ENCODE measurements around the gene RFWD3.

DNA sequence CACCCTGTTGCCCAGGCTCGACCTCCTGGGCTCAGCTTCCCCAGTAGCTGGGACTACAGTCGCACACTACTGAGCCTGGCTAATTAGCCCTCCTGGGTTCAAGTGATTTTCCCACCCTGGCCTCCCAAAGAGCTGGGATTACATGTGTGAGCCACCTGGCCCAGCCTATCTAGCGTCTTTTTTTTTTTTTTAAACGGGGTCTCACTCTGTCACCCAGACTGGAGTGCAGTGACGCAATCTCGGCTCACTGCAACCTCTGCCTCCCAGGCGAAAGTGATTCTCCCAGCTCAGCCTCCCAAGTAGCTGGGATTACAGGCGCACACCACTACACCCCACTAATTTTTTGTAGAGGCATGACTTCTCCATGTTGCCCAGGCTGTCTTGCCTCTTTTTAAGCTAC is 93.1 kb downstream of the RFWD3 start:
- TF ChIP-seq, protein P1, sequence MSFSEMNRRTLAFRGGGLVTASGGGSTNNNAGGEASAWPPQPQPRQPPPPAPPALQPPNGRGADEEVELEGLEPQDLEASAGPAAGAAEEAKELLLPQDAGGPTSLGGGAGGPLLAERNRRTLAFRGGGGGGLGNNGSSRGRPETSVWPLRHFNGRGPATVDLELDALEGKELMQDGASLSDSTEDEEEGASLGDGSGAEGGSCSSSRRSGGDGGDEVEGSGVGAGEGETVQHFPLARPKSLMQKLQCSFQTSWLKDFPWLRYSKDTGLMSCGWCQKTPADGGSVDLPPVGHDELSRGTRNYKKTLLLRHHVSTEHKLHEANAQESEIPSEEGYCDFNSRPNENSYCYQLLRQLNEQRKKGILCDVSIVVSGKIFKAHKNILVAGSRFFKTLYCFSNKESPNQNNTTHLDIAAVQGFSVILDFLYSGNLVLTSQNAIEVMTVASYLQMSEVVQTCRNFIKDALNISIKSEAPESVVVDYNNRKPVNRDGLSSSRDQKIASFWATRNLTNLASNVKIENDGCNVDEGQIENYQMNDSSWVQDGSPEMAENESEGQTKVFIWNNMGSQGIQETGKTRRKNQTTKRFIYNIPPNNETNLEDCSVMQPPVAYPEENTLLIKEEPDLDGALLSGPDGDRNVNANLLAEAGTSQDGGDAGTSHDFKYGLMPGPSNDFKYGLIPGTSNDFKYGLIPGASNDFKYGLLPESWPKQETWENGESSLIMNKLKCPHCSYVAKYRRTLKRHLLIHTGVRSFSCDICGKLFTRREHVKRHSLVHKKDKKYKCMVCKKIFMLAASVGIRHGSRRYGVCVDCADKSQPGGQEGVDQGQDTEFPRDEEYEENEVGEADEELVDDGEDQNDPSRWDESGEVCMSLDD (CRISPR knock-in tag; IDR thresholded peaks at IDR 0.05; ENCODE audit: borderline replicate concordance) = no peak
- TF ChIP-seq POLR2A (IDR thresholded peaks at IDR 0.05; ENCODE audit: insufficient read depth in 1 of 2, low read depth in 2 of 2, low read length in 2 of 2) (no peak), PHF20 (CRISPR knock-in tag; IDR thresholded peaks at IDR 0.05) (no peak), POLR2AphosphoS5 (IDR thresholded peaks at IDR 0.05; ENCODE audit: low read depth, low read length) (no peak), SRSF1 (optimal IDR thresholded peaks at IDR 0.05; ENCODE audit: low read depth, low read length) (no peak), RAD21 (CRISPR knock-in tag; IDR thresholded peaks at IDR 0.05) (no peak), SP1 (IDR thresholded peaks at IDR 0.05) (no peak), SP1 (CRISPR knock-in tag; IDR thresholded peaks at IDR 0.05) (no peak), TARDBP (CRISPR knock-in tag; IDR thresholded peaks at IDR 0.05) (no peak), EZH2 (conservative IDR thresholded peaks at IDR 0.05; ENCODE audit: low read depth, low read length) (no peak), YY1 (IDR thresholded peaks at IDR 0.05; ENCODE audit: insufficient read depth, insufficient replicate concordance, low read depth, low read length) (no peak)
- TF ChIP-seq, protein P2, sequence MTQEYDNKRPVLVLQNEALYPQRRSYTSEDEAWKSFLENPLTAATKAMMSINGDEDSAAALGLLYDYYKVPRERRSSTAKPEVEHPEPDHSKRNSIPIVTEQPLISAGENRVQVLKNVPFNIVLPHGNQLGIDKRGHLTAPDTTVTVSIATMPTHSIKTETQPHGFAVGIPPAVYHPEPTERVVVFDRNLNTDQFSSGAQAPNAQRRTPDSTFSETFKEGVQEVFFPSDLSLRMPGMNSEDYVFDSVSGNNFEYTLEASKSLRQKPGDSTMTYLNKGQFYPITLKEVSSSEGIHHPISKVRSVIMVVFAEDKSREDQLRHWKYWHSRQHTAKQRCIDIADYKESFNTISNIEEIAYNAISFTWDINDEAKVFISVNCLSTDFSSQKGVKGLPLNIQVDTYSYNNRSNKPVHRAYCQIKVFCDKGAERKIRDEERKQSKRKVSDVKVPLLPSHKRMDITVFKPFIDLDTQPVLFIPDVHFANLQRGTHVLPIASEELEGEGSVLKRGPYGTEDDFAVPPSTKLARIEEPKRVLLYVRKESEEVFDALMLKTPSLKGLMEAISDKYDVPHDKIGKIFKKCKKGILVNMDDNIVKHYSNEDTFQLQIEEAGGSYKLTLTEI (CRISPR knock-in tag; conservative IDR thresholded peaks at IDR 0.05) = no peak
- TF ChIP-seq, protein P3, sequence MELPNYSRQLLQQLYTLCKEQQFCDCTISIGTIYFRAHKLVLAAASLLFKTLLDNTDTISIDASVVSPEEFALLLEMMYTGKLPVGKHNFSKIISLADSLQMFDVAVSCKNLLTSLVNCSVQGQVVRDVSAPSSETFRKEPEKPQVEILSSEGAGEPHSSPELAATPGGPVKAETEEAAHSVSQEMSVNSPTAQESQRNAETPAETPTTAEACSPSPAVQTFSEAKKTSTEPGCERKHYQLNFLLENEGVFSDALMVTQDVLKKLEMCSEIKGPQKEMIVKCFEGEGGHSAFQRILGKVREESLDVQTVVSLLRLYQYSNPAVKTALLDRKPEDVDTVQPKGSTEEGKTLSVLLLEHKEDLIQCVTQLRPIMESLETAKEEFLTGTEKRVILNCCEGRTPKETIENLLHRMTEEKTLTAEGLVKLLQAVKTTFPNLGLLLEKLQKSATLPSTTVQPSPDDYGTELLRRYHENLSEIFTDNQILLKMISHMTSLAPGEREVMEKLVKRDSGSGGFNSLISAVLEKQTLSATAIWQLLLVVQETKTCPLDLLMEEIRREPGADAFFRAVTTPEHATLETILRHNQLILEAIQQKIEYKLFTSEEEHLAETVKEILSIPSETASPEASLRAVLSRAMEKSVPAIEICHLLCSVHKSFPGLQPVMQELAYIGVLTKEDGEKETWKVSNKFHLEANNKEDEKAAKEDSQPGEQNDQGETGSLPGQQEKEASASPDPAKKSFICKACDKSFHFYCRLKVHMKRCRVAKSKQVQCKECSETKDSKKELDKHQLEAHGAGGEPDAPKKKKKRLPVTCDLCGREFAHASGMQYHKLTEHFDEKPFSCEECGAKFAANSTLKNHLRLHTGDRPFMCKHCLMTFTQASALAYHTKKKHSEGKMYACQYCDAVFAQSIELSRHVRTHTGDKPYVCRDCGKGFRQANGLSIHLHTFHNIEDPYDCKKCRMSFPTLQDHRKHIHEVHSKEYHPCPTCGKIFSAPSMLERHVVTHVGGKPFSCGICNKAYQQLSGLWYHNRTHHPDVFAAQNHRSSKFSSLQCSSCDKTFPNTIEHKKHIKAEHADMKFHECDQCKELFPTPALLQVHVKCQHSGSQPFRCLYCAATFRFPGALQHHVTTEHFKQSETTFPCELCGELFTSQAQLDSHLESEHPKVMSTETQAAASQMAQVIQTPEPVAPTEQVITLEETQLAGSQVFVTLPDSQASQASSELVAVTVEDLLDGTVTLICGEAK (IDR thresholded peaks at IDR 0.05) = no peak
- TF ChIP-seq, protein P3 (CRISPR knock-in tag; IDR thresholded peaks at IDR 0.05) = no peak
- TF ChIP-seq, protein P4, sequence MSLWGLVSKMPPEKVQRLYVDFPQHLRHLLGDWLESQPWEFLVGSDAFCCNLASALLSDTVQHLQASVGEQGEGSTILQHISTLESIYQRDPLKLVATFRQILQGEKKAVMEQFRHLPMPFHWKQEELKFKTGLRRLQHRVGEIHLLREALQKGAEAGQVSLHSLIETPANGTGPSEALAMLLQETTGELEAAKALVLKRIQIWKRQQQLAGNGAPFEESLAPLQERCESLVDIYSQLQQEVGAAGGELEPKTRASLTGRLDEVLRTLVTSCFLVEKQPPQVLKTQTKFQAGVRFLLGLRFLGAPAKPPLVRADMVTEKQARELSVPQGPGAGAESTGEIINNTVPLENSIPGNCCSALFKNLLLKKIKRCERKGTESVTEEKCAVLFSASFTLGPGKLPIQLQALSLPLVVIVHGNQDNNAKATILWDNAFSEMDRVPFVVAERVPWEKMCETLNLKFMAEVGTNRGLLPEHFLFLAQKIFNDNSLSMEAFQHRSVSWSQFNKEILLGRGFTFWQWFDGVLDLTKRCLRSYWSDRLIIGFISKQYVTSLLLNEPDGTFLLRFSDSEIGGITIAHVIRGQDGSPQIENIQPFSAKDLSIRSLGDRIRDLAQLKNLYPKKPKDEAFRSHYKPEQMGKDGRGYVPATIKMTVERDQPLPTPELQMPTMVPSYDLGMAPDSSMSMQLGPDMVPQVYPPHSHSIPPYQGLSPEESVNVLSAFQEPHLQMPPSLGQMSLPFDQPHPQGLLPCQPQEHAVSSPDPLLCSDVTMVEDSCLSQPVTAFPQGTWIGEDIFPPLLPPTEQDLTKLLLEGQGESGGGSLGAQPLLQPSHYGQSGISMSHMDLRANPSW (CRISPR knock-in tag; IDR thresholded peaks at IDR 0.05; ENCODE audit: borderline replicate concordance) = no peak

Data from HepG2 (cell line).